Urinary bladder (tissue), 4 donors: ENCODE results near the gene FOXL3. TPM values are rescaled to one million over a fixed set of nuclear protein-coding genes. Genes with fewer than 3 reads are reported as not detected.

Experiments
- DNase-seq: peaks from one replicate; pipeline ENCODE4 v3.0.0-alpha.2; 2015; ENCODE audit errors: extremely low spot score
- H3K27ac ChIP-seq: one replicate; pipeline ENCODE4 v1.5.1; 2013; ENCODE audit warnings: low read depth, mild to moderate bottlenecking, moderate library complexity
- H3K36me3 ChIP-seq: one replicate; pipeline ENCODE4 v1.6.1; 2013; ENCODE audit warnings: mild to moderate bottlenecking, moderate library complexity; ENCODE audit not compliant: insufficient read depth
- H3K4me1 ChIP-seq: one replicate; pipeline ENCODE4 v1.6.1; 2013; ENCODE audit warnings: mild to moderate bottlenecking, moderate library complexity; ENCODE audit not compliant: insufficient read depth
- H3K4me3 ChIP-seq: one replicate; pipeline ENCODE4 v1.5.1; 2013; ENCODE audit warnings: low read depth, low read length
- WGBS: extraction: QIAGEN DNeasy Blood & Tissue Kit; methylation state at CpG from one replicate; pipeline ENCODE4 v1.1.7; 2013; 5-methylcytosine and 5-hydroxymethylcytosine counted together
- polyA plus RNA-seq: library from polyadenylated mRNA; stranded (reverse); fragments of 200-250 nt; gene quantifications from one replicate; pipeline ENCODE4 v1.2.3, GENCODE V29; 2013
- total RNA-seq: library from RNA; depleted of rRNA; stranded (reverse); fragments of >200 nt; gene quantifications from one replicate; pipeline ENCODE4 v1.2.3, GENCODE V29; 2014
- donor health status: healthy with polysubstance abuse.
- donor health status: healthy.

FOXL3 gene
- total and polyA plus RNA-seq, 2 donors: not detected

GRCh38 chr7:301291-302053 is 11.5 kb downstream of the FOXL3 start:
- no peaks in the 10 kb centered on the region for H3K36me3 ChIP-seq
- 80% methylated on average over 34 of the region's 34 CpGs for WGBS
- no peak for DNase-seq
- no peak overlapping the region for H3K27ac ChIP-seq
- no peak overlapping the region for H3K4me3 ChIP-seq
- H3K4me1 ChIP-seq: no peaks in the 10 kb centered on the region

- H3K4me3 ChIP-seq: no peak overlapping the region
- H3K27ac ChIP-seq: no peak overlapping the region
- no peaks in the 10 kb centered on the region for H3K4me1 ChIP-seq
- no peaks in the 10 kb centered on the region for H3K36me3 ChIP-seq
- DNase-seq: no peak
- 93% methylated on average over 18 of the region's 18 CpGs for WGBS
These were observed 12.4 kb downstream of the FOXL3 start for GRCh38 chr7:302054-302992.

GRCh38 chr7:303425-303824 is 13.5 kb downstream of the FOXL3 start:
- no peak overlapping the region for H3K4me3 ChIP-seq
- H3K4me1 ChIP-seq: no peaks in the 10 kb centered on the region
- WGBS: 88% methylated on average over 11 of the region's 11 CpGs
- H3K36me3 ChIP-seq: no peaks in the 10 kb centered on the region
- no peak overlapping the region for H3K27ac ChIP-seq
- DNase-seq: no peak

- Histone ChIP-seq H3K27ac (no peak overlapping the region), H3K36me3 (no peaks in the 10 kb centered on the region), H3K4me1 (no peaks in the 10 kb centered on the region), H3K4me3 (no peak overlapping the region)
- no peak for DNase-seq
- WGBS: 86% methylated on average over 24 of the region's 24 CpGs
These were observed 14.1 kb downstream of the FOXL3 start for GRCh38 chr7:303884-304573.

- Histone ChIP-seq H3K27ac (no peak overlapping the region), H3K4me1 (no peaks in the 10 kb centered on the region), H3K4me3 (no peak overlapping the region), H3K36me3 (no peaks in the 10 kb centered on the region)
- 69% methylated on average over 19 of the region's 19 CpGs for WGBS
- DNase-seq: no peak
These were observed 14.8 kb downstream of the FOXL3 start for GRCh38 chr7:304574-305409.

GRCh38 chr7:305410-306151 is 15.6 kb downstream of the FOXL3 start:
- H3K36me3 ChIP-seq: no peaks in the 10 kb centered on the region
- no peaks in the 10 kb centered on the region for H3K4me1 ChIP-seq
- no peak overlapping the region for H3K27ac ChIP-seq
- 85% methylated on average over 35 of the region's 35 CpGs for WGBS
- no peak overlapping the region for H3K4me3 ChIP-seq
- no peak for DNase-seq

GRCh38 chr7:307970-308369 is 18.0 kb downstream of the FOXL3 start:
- DNase-seq: no peak
- no peaks in the 10 kb centered on the region for H3K36me3 ChIP-seq
- H3K27ac ChIP-seq: no peak overlapping the region
- H3K4me3 ChIP-seq: no peak overlapping the region
- WGBS: 53% methylated on average over 3 of the region's 3 CpGs
- H3K4me1 ChIP-seq: no peaks in the 10 kb centered on the region

GRCh38 chr7:309586-310228 is 19.7 kb downstream of the FOXL3 start:
- WGBS: 91% methylated on average over 19 of the region's 19 CpGs
- H3K4me1 ChIP-seq: no peaks in the 10 kb centered on the region
- no peak for DNase-seq

GRCh38 chr7:311131-311680 is 21.2 kb downstream of the FOXL3 start:
- DNase-seq: no peak
- H3K4me1 ChIP-seq: no peaks in the 10 kb centered on the region
- H3K4me3 ChIP-seq: no peak overlapping the region
- WGBS: 72% methylated on average over 19 of the region's 19 CpGs
- H3K36me3 ChIP-seq: no peaks in the 10 kb centered on the region
- no peak overlapping the region for H3K27ac ChIP-seq

More at GRCh38 chr7:309586-310228, 19.7 kb downstream of the FOXL3 start:
- Histone ChIP-seq H3K4me3 (no peak overlapping the region), H3K27ac (no peak overlapping the region), H3K36me3 (no peaks in the 10 kb centered on the region)

GRCh38 chr7:311796-312195 is 21.8 kb downstream of the FOXL3 start:
- WGBS: 52% methylated on average over 5 of the region's 5 CpGs
- Histone ChIP-seq H3K4me1 (no peaks in the 10 kb centered on the region), H3K36me3 (no peaks in the 10 kb centered on the region), H3K27ac (no peak overlapping the region), H3K4me3 (no peak overlapping the region)
- no peak for DNase-seq

- WGBS: 77% methylated on average over 6 of the region's 6 CpGs
- no peak overlapping the region for H3K27ac ChIP-seq
- no peaks in the 10 kb centered on the region for H3K36me3 ChIP-seq
- H3K4me1 ChIP-seq: no peaks in the 10 kb centered on the region
- no peak for DNase-seq
- H3K4me3 ChIP-seq: no peak overlapping the region
These were observed 22.5 kb downstream of the FOXL3 start for GRCh38 chr7:312424-312823.

- H3K27ac ChIP-seq: no peak overlapping the region
- no peak overlapping the region for H3K4me3 ChIP-seq
- no peak for DNase-seq
- no peaks in the 10 kb centered on the region for H3K4me1 ChIP-seq
- no peaks in the 10 kb centered on the region for H3K36me3 ChIP-seq
- 92% methylated on average over 8 of the region's 8 CpGs for WGBS
These were observed 24.9 kb downstream of the FOXL3 start for GRCh38 chr7:314853-315252.
